ENCODE measurements around the gene AADACL4. TPM values are rescaled to one million over a fixed set of nuclear protein-coding genes. Genes with fewer than 3 reads are reported as not detected.

The AADACL4 gene
- total RNA-seq, 4 donors from 2014 or later = not detected

DNA sequence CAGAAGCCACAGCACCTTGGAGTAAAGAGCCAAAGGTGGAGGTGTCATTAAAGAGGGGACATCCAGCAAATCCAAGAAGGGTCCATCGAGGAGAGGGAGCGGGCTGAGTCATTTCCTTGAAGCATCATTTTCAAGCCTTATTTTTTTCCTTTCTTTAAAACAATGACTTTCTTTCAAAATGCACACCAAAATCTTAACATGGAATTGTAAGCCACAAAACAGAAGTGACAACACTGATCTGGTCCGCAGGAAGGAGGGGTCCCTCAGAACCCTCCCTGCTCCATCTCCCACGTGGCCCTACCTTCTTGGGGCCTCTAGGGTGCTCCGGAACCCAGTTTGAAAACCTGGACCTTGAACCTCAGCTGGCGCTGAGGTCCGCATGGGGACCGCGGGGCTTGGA lies 40.7 kb upstream of the AADACL4 start:
- H3K27ac ChIP-seq = peak overlapping the region in 3 of 4 donors; percentile 90 to 95 (median 92)
- ATAC-seq = no peak
- WGBS, 2 donors (ENCODE audit: low coverage in 1 of 2) = 37 to 51% methylated on average over 3 to 4 of the region's 9 CpGs
- H3K9me3 ChIP-seq = no peaks in the 10 kb centered on the region
- peaks cover 0 to 29% of the 10 kb centered on the region in 2 donors for H3K36me3 ChIP-seq
- H3K4me3 ChIP-seq = no peak overlapping the region
- peaks cover 5 to 75% (median 59%) of the 10 kb centered on the region in 3 donors for H3K4me1 ChIP-seq
- H3K27me3 ChIP-seq = no peaks in the 10 kb centered on the region
- no peak for TF ChIP-seq POLR2AphosphoS5 (IDR thresholded peaks at IDR 0.05)
- TF ChIP-seq, protein P1, sequence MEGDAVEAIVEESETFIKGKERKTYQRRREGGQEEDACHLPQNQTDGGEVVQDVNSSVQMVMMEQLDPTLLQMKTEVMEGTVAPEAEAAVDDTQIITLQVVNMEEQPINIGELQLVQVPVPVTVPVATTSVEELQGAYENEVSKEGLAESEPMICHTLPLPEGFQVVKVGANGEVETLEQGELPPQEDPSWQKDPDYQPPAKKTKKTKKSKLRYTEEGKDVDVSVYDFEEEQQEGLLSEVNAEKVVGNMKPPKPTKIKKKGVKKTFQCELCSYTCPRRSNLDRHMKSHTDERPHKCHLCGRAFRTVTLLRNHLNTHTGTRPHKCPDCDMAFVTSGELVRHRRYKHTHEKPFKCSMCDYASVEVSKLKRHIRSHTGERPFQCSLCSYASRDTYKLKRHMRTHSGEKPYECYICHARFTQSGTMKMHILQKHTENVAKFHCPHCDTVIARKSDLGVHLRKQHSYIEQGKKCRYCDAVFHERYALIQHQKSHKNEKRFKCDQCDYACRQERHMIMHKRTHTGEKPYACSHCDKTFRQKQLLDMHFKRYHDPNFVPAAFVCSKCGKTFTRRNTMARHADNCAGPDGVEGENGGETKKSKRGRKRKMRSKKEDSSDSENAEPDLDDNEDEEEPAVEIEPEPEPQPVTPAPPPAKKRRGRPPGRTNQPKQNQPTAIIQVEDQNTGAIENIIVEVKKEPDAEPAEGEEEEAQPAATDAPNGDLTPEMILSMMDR (IDR thresholded peaks at IDR 0.05) = no peak
- TF ChIP-seq POLR2A (IDR thresholded peaks at IDR 0.05) = no peak
- no peak for TF ChIP-seq EP300 (IDR thresholded peaks at IDR 0.05)

DNA sequence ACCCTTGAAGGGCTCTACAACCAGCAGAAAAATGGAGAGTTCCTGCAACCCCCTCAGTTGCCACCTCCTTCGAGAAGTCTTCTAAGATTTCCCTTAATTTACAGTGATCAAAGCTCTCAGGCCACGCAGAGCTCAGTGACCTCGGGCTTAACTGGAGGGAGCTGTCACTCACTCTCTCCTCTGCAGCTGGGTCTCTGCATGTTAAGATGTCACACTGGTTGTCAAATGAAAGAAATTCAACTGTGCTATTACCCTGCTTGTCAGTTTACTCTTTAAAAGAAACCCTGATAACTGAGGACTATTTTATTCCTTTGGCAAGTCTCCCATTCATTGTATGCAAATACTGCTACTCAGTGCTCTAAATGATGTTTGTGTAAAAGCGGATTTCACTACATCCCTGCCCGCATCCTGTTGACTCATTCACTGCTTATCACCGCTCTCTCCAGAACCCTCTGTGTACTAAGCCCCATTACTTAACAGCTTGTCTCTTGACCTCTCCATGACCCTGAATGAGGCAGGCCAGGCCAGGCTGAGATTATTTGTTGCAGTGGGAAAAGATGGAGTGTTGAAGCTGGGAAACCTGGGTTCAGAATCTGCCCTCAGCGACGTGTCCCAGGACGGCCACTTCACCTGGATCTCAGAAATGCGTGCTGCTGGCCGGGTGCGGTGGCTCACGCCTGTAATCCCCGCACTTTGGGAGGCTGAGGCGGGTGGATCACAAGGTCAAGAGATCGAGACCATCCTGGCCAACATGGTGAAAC lies 39.6 kb upstream of the AADACL4 start:
- 25 to 38% methylated on average over 5 to 6 of the region's 16 CpGs for WGBS, 2 donors (ENCODE audit: low coverage in 1 of 2)
- peak overlapping the region in 3 of 4 donors; percentile 46 to 92 (median 90) for H3K27ac ChIP-seq

DNA sequence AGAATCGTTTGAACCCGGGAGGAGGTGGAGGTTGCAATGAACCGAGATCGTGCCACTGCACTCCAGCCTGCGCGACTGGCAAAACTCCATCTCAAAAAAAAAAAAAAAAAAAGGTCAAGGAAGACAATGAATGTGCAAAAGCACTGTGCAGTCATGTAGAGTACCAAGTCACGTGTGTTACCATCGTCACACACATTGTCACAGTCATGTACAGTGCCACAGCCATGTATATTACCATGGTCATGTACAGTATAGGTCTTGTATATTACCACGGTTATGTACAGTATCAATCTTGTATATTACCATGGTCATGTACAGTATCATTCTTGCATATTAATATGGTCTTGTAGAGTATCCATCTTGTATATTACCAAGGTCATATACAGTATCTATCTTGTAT lies 38.9 kb upstream of the AADACL4 start:
- Histone ChIP-seq H3K27ac (peak overlapping the region in 2 of 4 donors; percentile 90 to 92), H3K4me1 (peaks cover 5 to 73% (median 48%) of the 10 kb centered on the region in 3 donors), H3K36me3 (peaks cover 0 to 40% of the 10 kb centered on the region in 2 donors), H3K27me3 (no peaks in the 10 kb centered on the region), H3K9me3 (no peaks in the 10 kb centered on the region), H3K4me3 (no peak overlapping the region)
- TF ChIP-seq, protein P1 (IDR thresholded peaks at IDR 0.05) = no peak
- TF ChIP-seq POLR2AphosphoS5 (IDR thresholded peaks at IDR 0.05) (no peak), POLR2A (IDR thresholded peaks at IDR 0.05) (no peak), EP300 (IDR thresholded peaks at IDR 0.05) (no peak)
- WGBS, 2 donors (ENCODE audit: low coverage in 1 of 2) = 65 to 86% methylated on average over 5 to 7 of the region's 9 CpGs
- no peak for ATAC-seq

More for the DNA sequence above, 39.6 kb upstream of the AADACL4 start:
- no peak overlapping the region for H3K4me3 ChIP-seq
- H3K36me3 ChIP-seq = peaks cover 0 to 38% of the 10 kb centered on the region in 2 donors
- H3K27me3 ChIP-seq = no peaks in the 10 kb centered on the region
- peaks cover 5 to 73% (median 53%) of the 10 kb centered on the region in 3 donors for H3K4me1 ChIP-seq
- no peak for TF ChIP-seq EP300 (IDR thresholded peaks at IDR 0.05)
- peak; percentile 82 for TF ChIP-seq POLR2AphosphoS5 (IDR thresholded peaks at IDR 0.05)
- TF ChIP-seq, protein P1 (IDR thresholded peaks at IDR 0.05) = no peak
- peak; percentile 78 for ATAC-seq
- H3K9me3 ChIP-seq = no peaks in the 10 kb centered on the region

DNA sequence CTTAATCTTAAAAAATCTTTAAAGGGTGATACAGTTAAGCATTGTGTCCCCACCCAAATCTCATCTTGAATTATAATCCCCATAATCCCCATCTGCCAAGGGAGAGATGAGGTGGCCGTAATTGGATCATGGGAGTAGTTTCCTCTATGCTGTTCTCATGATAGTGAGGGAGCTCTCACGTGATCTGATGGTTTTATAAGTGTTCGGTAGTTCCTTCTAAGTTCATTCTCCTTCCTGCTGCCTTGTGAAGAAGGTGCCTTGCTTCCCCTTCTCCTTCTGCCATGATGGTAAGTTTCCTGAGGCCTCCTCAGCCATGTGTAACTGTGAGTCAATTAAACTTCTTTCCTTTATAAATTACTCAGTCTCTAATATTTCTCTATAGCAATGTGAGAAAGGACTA lies 36.6 kb upstream of the AADACL4 start:
- no peaks in the 10 kb centered on the region for H3K9me3 ChIP-seq
- WGBS, 2 donors (ENCODE audit: low coverage in 1 of 2) = 83 to 94% methylated on average over 3 of the region's 3 CpGs
- H3K4me1 ChIP-seq = peaks cover 0 to 73% (median 34%) of the 10 kb centered on the region in 3 donors
- H3K4me3 ChIP-seq = no peak overlapping the region
- no peak for ATAC-seq
- peak overlapping the region in 2 of 4 donors; percentile 7 to 10 for H3K27ac ChIP-seq
- H3K36me3 ChIP-seq = peaks cover 0 to 62% of the 10 kb centered on the region in 2 donors
- H3K27me3 ChIP-seq = no peaks in the 10 kb centered on the region
- no peak for TF ChIP-seq POLR2A (IDR thresholded peaks at IDR 0.05)
- TF ChIP-seq, protein P1 (IDR thresholded peaks at IDR 0.05) = no peak

All from gastroesophageal sphincter (tissue), 4 donors.